ENCODE data around the gene CERS5. TPM values are rescaled to one million over a fixed set of nuclear protein-coding genes. Genes with fewer than 3 reads are reported as not detected.

Gene CERS5
- total and polyA plus RNA-seq, 12 donors, result 19.4 to 110 (median 37.0) TPM

DNA sequence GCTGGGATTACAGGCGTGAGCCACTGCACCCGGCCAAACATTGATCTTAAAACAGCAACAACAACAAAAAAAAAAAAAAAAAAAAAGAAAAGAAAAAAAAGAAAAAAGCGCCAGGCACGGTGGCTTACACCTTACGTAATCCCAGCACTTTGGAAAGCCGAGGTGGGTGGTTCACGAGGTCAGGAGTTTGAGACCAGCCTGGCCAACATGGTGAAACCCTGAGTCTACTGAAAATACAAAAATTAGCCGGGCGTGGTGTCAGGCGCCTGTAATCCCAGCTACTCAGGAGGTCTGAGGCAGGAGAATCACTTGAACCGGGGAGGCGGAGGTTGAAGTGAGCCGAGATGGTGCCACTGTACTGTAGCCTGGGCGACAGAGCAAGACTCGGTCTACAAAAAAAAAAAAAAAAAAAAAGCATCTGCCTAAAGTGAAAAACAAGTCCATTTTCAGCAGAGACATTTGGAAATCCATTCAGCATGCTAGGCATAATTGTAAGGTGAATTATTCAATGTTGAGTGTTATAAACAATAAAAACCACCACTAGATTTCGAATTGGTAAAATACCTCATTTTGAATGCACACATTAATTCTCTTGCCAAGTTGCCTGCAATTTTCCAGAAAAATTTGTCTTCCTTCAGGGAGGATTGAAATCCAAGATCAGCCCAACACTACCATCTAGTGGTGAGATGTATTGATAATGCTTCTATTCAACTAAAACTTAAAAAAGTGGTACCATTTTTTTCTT is 8.0 kb upstream of the CERS5 start:
- intact Hi-C loops (cut with DNase I), result loop anchor here (5.0 kb wide), 4 partner anchors 43 to 103 kb away; no protein-coding TSS in a partner anchor
- WGBS, 4 donors, result 59 to 66% (median 62%) methylated on average over 15 to 16 of the region's 16 CpGs
- peak; percentile 63 to 86 (median 78) for TF ChIP-seq CTCF (IDR thresholded peaks at IDR 0.05)
- TF ChIP-seq POLR2A (IDR thresholded peaks at IDR 0.05), result no peak
- Histone ChIP-seq H3K4me1 (replicated peaks in 1 of 2) (no peaks in the 10 kb centered on the region), H3K27me3 (no peaks in the 10 kb centered on the region), H3K27ac (no peak overlapping the region), H3K4me3 (no peak overlapping the region), H3K36me3 (replicated peaks in 1 of 2) (peaks cover 0 to 39% of the 10 kb centered on the region in 2 donors), H3K9me3 (replicated peaks in 1 of 3) (no peaks in the 10 kb centered on the region)
- peak in 3 of 7 donors; percentile 42 to 54 (median 48) for DNase-seq

DNA sequence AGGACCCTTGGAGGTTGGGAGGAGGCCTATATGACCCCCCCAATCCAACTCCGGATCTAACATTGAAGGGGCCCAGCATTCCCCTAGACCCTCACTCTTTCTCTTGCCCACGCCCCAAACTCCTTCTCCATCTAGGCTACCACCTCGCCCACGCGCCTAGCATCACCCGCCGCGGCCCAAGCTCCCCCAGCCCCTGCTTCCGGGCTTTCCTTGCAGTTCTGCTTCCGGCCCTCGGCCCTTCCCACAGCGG is 445 bp downstream of the CERS5 start:
- TF ChIP-seq CTCF (IDR thresholded peaks at IDR 0.05), result no peak
- no peak for TF ChIP-seq POLR2A (IDR thresholded peaks at IDR 0.05)
- Histone ChIP-seq H3K27me3 (no peaks in the 10 kb centered on the region), H3K4me3 (peak overlapping the region; percentile 63 to 86 (median 74)), H3K27ac (peak overlapping the region; percentile 57 to 93 (median 83)), H3K4me1 (replicated peaks in 1 of 2) (peaks cover 8 to 21% of the 10 kb centered on the region in 2 donors), H3K9me3 (replicated peaks in 1 of 3) (no peaks in the 10 kb centered on the region), H3K36me3 (replicated peaks in 1 of 2) (no peaks in the 10 kb centered on the region)
- DNase-seq, result peak in 5 of 7 donors; percentile 36 to 61 (median 45)
- intact Hi-C loops (cut with DNase I), result loop anchor here in 1 of 2 donors (2.0 kb wide), 1 partner anchor 54 kb away; the partner anchor contains the start of gene COX14
- WGBS, 4 donors, result 0 to 1% (median 0%) methylated on average over 4 to 12 of the region's 12 CpGs

DNA sequence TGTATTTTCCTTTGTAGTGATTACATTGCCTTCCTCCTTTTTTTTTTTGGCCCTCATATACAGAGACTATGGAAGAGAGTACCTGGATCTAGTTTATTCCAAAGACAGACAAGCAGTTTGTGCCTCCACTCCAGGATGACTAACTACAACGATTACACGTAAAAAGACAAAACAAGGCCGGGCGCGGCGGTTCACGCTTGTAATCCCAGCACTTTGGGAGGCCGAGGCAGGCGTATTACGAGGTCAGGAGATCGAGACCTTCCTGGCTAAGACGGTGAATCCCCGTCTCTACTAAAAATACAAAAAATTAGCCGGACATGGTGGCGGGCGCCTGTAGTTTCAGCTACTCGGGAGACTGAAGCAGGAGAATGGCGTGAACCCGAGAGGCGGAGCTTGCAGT is 2.2 kb downstream of the CERS5 start:
- TF ChIP-seq CTCF (IDR thresholded peaks at IDR 0.05) (no peak), POLR2A (IDR thresholded peaks at IDR 0.05) (no peak)
- H3K9me3 ChIP-seq (replicated peaks in 1 of 3), result no peaks in the 10 kb centered on the region
- no peak overlapping the region for H3K4me3 ChIP-seq
- no peaks in the 10 kb centered on the region for H3K27me3 ChIP-seq
- no peaks in the 10 kb centered on the region for H3K36me3 ChIP-seq (replicated peaks in 1 of 2)
- H3K4me1 ChIP-seq (replicated peaks in 1 of 2), result peaks cover 8 to 27% of the 10 kb centered on the region in 2 donors
- peak in 1 of 7 donors; percentile 48 for DNase-seq
- 94 to 95% (median 94%) methylated on average over 17 to 20 of the region's 20 CpGs for WGBS, 4 donors
- no peak overlapping the region for H3K27ac ChIP-seq
- intact Hi-C loops (cut with DNase I), result no loop called here

- no peak for DNase-seq
- WGBS, 4 donors, result 30 to 55% (median 51%) methylated on average over 2 of the region's 2 CpGs
- TF ChIP-seq CTCF (IDR thresholded peaks at IDR 0.05) (no peak), POLR2A (IDR thresholded peaks at IDR 0.05) (no peak)
- Histone ChIP-seq H3K4me3 (no peak overlapping the region), H3K4me1 (replicated peaks in 1 of 2) (peaks cover 3 to 20% of the 10 kb centered on the region in 2 donors), H3K27me3 (no peaks in the 10 kb centered on the region), H3K9me3 (replicated peaks in 1 of 3) (no peaks in the 10 kb centered on the region), H3K27ac (no peak overlapping the region), H3K36me3 (replicated peaks in 1 of 2) (no peaks in the 10 kb centered on the region)
- intact Hi-C loops (cut with DNase I), result no loop called here
Observed at GRCh38 chr12:50162230-50162629, 4.9 kb downstream of the CERS5 start.
